ENCODE data around the gene UGT1A1. TPM values are rescaled to one million over a fixed set of nuclear protein-coding genes. Genes with fewer than 3 reads are reported as not detected.

UGT1A1 gene
- total and polyA plus RNA-seq, 2 experiments from 2014 or later, result not detected

GRCh38 chr2:233819884-233820773 is 60.1 kb downstream of the UGT1A1 start:
- H4K20me1 ChIP-seq (ENCODE audit: insufficient read depth), result no peaks in the 10 kb centered on the region
- no peaks in the 10 kb centered on the region for H3K9me2 ChIP-seq (ENCODE audit: insufficient read depth)
- H3K4me1 ChIP-seq (ENCODE audit: insufficient read depth), result peaks cover 3% of the 10 kb centered on the region; the same call in 1 of the 2 replicates
- H3F3A ChIP-seq (ENCODE audit: insufficient read depth), result no peaks in the 10 kb centered on the region
- WGBS, 2 experiments (ENCODE audit: low coverage in 1 of 2, low lambda C conversion rate in 2 of 2, missing lambda C conversion rate in 2 of 2), result 33 to 42% methylated on average over 17 to 18 of the region's 18 CpGs
- TF ChIP-seq EZH2phosphoT487 (IDR thresholded peaks at IDR 0.05; ENCODE audit: insufficient read depth, low read depth) (no peak), EZH2 (IDR thresholded peaks at IDR 0.05; ENCODE audit: insufficient read depth, poor library complexity, severe bottlenecking) (no peak)
- H3K4me2 ChIP-seq (ENCODE audit: unreplicated experiment), result no peak overlapping the region
- H3K36me3 ChIP-seq (ENCODE audit: low read depth), result no peaks in the 10 kb centered on the region
- H3K27me3 ChIP-seq (replicated peaks; ENCODE audit: insufficient read depth), result peaks cover 19% of the 10 kb centered on the region
- DNase-seq, result peak; percentile 24
- in situ Hi-C loops (cut with MboI), result no loop called here
- H3K27ac ChIP-seq, result no peak overlapping the region
- no peak overlapping the region for H2AFZ ChIP-seq
- H3K79me2 ChIP-seq (ENCODE audit: insufficient read depth), result no peaks in the 10 kb centered on the region
- H3K9ac ChIP-seq, result no peak overlapping the region
- no peak overlapping the region for H3K4me3 ChIP-seq
- no peaks in the 10 kb centered on the region for H3K9me3 ChIP-seq (ENCODE audit: low read depth)

DNA sequence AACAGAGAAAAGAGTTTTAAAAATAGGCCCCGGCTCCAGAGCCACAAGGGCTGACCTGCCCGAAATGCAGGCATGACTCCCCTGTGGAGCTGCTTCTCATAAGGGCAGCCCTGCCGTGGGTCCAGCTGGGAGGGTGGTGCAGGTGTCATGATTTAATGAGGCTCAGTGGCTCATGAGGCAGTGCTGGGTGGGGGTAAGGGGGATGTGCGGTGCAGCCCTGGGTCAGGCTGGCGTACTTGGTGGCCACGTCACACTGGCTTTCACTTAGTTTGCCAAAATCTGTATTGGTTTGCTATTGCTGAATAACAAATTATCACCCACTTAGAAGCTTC is 60.7 kb downstream of the UGT1A1 start:
- Histone ChIP-seq H3F3A (ENCODE audit: insufficient read depth) (no peaks in the 10 kb centered on the region), H3K4me3 (no peak overlapping the region), H3K9me3 (ENCODE audit: low read depth) (no peaks in the 10 kb centered on the region), H3K4me2 (ENCODE audit: unreplicated experiment) (no peak overlapping the region), H3K79me2 (ENCODE audit: insufficient read depth) (no peaks in the 10 kb centered on the region), H3K9ac (no peak overlapping the region), H4K20me1 (ENCODE audit: insufficient read depth) (no peaks in the 10 kb centered on the region), H2AFZ (no peak overlapping the region), H3K27me3 (replicated peaks; ENCODE audit: insufficient read depth) (peaks cover 19% of the 10 kb centered on the region), H3K9me2 (ENCODE audit: insufficient read depth) (no peaks in the 10 kb centered on the region), H3K27ac (no peak overlapping the region), H3K4me1 (ENCODE audit: insufficient read depth) (peaks cover 3% of the 10 kb centered on the region; the same call in 1 of the 2 replicates), H3K36me3 (ENCODE audit: low read depth) (no peaks in the 10 kb centered on the region)
- DNase-seq, result no peak
- 39 to 42% methylated on average over 6 of the region's 6 CpGs for WGBS, 2 experiments (ENCODE audit: low coverage in 1 of 2, low lambda C conversion rate in 2 of 2, missing lambda C conversion rate in 2 of 2)
- in situ Hi-C loops (cut with MboI), result no loop called here
- TF ChIP-seq EZH2 (IDR thresholded peaks at IDR 0.05; ENCODE audit: insufficient read depth, poor library complexity, severe bottlenecking) (no peak), EZH2phosphoT487 (IDR thresholded peaks at IDR 0.05; ENCODE audit: insufficient read depth, low read depth) (no peak)

DNA sequence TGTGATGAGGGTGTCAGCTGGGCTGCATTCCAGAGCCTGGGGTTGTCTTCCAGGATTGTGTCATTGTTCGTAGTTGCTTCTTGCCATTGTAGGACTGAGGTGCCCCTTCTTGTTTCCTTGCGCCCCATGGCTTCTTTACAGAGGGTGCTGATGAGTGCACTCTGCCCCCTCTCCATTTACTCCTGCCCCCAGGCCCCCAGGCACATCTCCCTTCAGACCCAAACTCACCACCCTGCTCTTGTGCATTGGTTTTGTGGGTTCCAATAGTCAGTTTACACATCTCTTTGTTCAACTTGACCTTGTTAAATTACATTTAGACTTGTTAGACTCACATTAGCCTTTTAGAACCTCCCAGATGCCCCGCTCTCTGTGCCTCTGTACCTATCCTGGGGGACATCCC is 61.1 kb downstream of the UGT1A1 start:
- H3K36me3 ChIP-seq (ENCODE audit: low read depth), result no peaks in the 10 kb centered on the region
- no peaks in the 10 kb centered on the region for H3K79me2 ChIP-seq (ENCODE audit: insufficient read depth)
- no peak overlapping the region for H3K27ac ChIP-seq
- H2AFZ ChIP-seq, result no peak overlapping the region
- no peaks in the 10 kb centered on the region for H3K9me3 ChIP-seq (ENCODE audit: low read depth)
- H3K27me3 ChIP-seq (replicated peaks; ENCODE audit: insufficient read depth), result peaks cover 19% of the 10 kb centered on the region
- no peak overlapping the region for H3K4me2 ChIP-seq (ENCODE audit: unreplicated experiment)
- 60 to 67% methylated on average over 3 of the region's 3 CpGs for WGBS, 2 experiments (ENCODE audit: low coverage in 1 of 2, low lambda C conversion rate in 2 of 2, missing lambda C conversion rate in 2 of 2)
- no peak for TF ChIP-seq EZH2 (IDR thresholded peaks at IDR 0.05; ENCODE audit: insufficient read depth, poor library complexity, severe bottlenecking)
- H3K4me1 ChIP-seq (ENCODE audit: insufficient read depth), result no peaks in the 10 kb centered on the region; the same call in 1 of the 2 replicates
- no peaks in the 10 kb centered on the region for H3K9me2 ChIP-seq (ENCODE audit: insufficient read depth)
- no peak for DNase-seq
- in situ Hi-C loops (cut with MboI), result no loop called here
- H3F3A ChIP-seq (ENCODE audit: insufficient read depth), result no peaks in the 10 kb centered on the region
- H3K4me3 ChIP-seq, result no peak overlapping the region
- no peak overlapping the region for H3K9ac ChIP-seq
- no peaks in the 10 kb centered on the region for H4K20me1 ChIP-seq (ENCODE audit: insufficient read depth)

DNA sequence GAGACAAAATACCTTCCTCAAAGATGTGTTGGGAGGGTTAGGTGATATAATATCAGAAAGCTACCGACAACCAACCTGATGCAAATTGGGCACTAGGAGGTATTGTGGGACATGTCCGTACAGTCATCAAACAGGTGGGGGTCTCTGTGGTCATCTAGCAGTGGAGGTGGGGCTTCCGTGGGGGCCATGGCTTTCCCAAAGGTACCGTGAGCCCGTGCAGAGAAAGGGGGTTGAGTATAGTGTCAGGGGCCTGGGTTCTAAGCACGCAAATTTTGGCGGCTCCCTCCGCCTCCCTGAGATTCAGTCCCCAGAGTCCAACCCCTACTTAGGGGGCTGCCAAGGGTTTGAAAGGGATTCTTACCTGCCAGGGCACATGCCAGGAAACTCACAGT is 61.6 kb downstream of the UGT1A1 start:
- peaks cover 19% of the 10 kb centered on the region for H3K27me3 ChIP-seq (replicated peaks; ENCODE audit: insufficient read depth)
- H3K9me2 ChIP-seq (ENCODE audit: insufficient read depth), result no peaks in the 10 kb centered on the region
- no peak overlapping the region for H2AFZ ChIP-seq
- H3K27ac ChIP-seq, result no peak overlapping the region
- H3K9ac ChIP-seq, result no peak overlapping the region
- no peaks in the 10 kb centered on the region for H4K20me1 ChIP-seq (ENCODE audit: insufficient read depth)
- no peak overlapping the region for H3K4me3 ChIP-seq
- H3F3A ChIP-seq (ENCODE audit: insufficient read depth), result no peaks in the 10 kb centered on the region
- no peaks in the 10 kb centered on the region for H3K79me2 ChIP-seq (ENCODE audit: insufficient read depth)
- H3K36me3 ChIP-seq (ENCODE audit: low read depth), result no peaks in the 10 kb centered on the region
- TF ChIP-seq EZH2phosphoT487 (IDR thresholded peaks at IDR 0.05; ENCODE audit: insufficient read depth, low read depth), result no peak
- TF ChIP-seq EZH2 (IDR thresholded peaks at IDR 0.05; ENCODE audit: insufficient read depth, poor library complexity, severe bottlenecking), result no peak
- no peaks in the 10 kb centered on the region for H3K9me3 ChIP-seq (ENCODE audit: low read depth)
- in situ Hi-C loops (cut with MboI), result no loop called here
- no peak overlapping the region for H3K4me2 ChIP-seq (ENCODE audit: unreplicated experiment)
- no peak for DNase-seq
- 59% methylated on average over 8 of the region's 8 CpGs for WGBS, 2 experiments (ENCODE audit: low coverage in 1 of 2, low lambda C conversion rate in 2 of 2, missing lambda C conversion rate in 2 of 2)
- H3K4me1 ChIP-seq (ENCODE audit: insufficient read depth), result no peaks in the 10 kb centered on the region

Data from GM23248 (cell line).